ENCODE data around the gene DDT.

DDT gene

DNA sequence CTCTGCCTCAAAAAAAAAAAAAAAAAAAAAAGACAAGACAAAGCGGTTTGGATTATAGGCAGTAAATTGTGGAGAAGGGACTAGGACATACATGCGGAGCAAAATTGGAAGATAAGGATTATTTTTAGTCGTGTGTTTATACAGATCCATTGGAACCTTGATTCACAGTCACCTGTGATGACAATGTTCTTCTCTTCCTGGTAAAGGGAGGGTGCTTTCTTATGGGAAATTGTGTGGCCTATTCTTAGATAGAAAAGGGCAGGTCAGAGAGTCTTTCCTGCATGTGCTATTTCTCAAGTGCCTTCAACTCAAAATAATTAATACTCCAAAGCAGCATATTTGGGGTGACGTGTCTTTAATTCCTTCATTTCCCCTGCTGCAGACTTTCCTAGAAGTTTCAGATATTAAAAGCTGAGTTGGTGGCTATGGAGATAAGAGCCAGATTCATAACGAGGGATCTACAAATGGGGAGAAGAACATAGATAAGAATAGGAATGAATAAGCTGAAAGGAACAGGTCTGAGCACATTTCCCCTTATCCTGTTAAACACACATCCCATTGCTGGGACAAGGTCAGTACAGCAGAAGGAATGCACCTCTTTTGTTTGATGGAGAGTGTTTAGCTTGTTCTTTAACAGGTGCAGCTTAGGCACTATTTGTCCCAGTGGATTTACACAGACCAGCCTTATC, 35.8 kb downstream of the DDT start:
- Histone ChIP-seq H3K9ac (ENCODE audit: low read length) (no peak overlapping the region), H3K79me2 (ENCODE audit: insufficient read depth, low read length) (no peaks in the 10 kb centered on the region)

DNA sequence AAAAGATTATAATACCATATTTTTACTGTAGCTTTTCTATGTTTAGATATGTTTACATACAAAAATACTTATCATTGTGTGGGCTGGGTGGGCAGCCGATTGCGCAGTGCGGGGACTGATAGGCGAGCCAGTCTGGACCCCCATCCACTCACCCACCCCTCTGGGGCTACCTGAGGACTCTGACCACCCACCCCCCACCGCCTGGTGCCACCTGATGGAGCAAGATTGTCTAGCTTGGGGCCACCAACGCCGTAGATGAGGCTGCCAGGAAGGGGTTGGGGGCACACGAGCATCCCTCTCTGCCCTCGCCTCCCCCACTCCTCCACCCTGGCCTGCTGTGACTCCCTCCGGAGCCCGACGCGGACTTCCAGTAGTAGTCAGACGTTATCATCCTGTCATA, 47.7 kb downstream of the DDT start:
- no peak overlapping the region for H3K4me3 ChIP-seq (ENCODE audit: insufficient read depth, low read length, poor library complexity, severe bottlenecking)
- H3K9me3 ChIP-seq (ENCODE audit: insufficient read depth, low read length), result peaks cover 14% of the 10 kb centered on the region; the same call in 1 of the 2 replicates
- H3K9me2 ChIP-seq (replicated peaks; ENCODE audit: insufficient read depth, low read length), result no peaks in the 10 kb centered on the region
- H3K4me2 ChIP-seq (ENCODE audit: low read depth, low read length, poor library complexity, severe bottlenecking), result no peak overlapping the region
- H3K79me2 ChIP-seq (ENCODE audit: insufficient read depth, low read length), result no peaks in the 10 kb centered on the region
- H4K20me1 ChIP-seq (ENCODE audit: low read depth, low read length), result no peaks in the 10 kb centered on the region
- no peaks in the 10 kb centered on the region for H3F3A ChIP-seq (ENCODE audit: insufficient read depth)
- TF ChIP-seq CTCF (IDR thresholded peaks at IDR 0.05; ENCODE audit: insufficient read depth, low read length, poor library complexity, severe bottlenecking), result no peak
- TF ChIP-seq EZH2phosphoT487 (conservative IDR thresholded peaks at IDR 0.05; ENCODE audit: low read length), result no peak
- H3K27ac ChIP-seq (ENCODE audit: low read depth, low read length), result no peak overlapping the region
- no peak overlapping the region for H2AFZ ChIP-seq (ENCODE audit: low read depth, low read length, severe bottlenecking)
- H3K36me3 ChIP-seq (ENCODE audit: low read length), result peaks cover 9% of the 10 kb centered on the region; the same call in 1 of the 2 replicates
- no peaks in the 10 kb centered on the region for H3K27me3 ChIP-seq (ENCODE audit: low read length)
- H3K9ac ChIP-seq (ENCODE audit: low read length), result no peak overlapping the region

More for the DNA sequence above, 35.8 kb downstream of the DDT start:
- Histone ChIP-seq H3F3A (ENCODE audit: insufficient read depth) (no peaks in the 10 kb centered on the region), H3K27ac (ENCODE audit: low read depth, low read length) (no peak overlapping the region), H3K9me2 (replicated peaks; ENCODE audit: insufficient read depth, low read length) (no peaks in the 10 kb centered on the region), H3K27me3 (ENCODE audit: low read length) (no peaks in the 10 kb centered on the region), H3K4me2 (ENCODE audit: low read depth, low read length, poor library complexity, severe bottlenecking) (no peak overlapping the region), H4K20me1 (ENCODE audit: low read depth, low read length) (no peaks in the 10 kb centered on the region), H2AFZ (ENCODE audit: low read depth, low read length, severe bottlenecking) (no peak overlapping the region), H3K4me3 (ENCODE audit: insufficient read depth, low read length, poor library complexity, severe bottlenecking) (no peak overlapping the region), H3K36me3 (ENCODE audit: low read length) (no peaks in the 10 kb centered on the region), H3K9me3 (ENCODE audit: insufficient read depth, low read length) (no peaks in the 10 kb centered on the region)
- TF ChIP-seq EZH2phosphoT487 (conservative IDR thresholded peaks at IDR 0.05; ENCODE audit: low read length) (no peak), CTCF (IDR thresholded peaks at IDR 0.05; ENCODE audit: insufficient read depth, low read length, poor library complexity, severe bottlenecking) (no peak)

DNA sequence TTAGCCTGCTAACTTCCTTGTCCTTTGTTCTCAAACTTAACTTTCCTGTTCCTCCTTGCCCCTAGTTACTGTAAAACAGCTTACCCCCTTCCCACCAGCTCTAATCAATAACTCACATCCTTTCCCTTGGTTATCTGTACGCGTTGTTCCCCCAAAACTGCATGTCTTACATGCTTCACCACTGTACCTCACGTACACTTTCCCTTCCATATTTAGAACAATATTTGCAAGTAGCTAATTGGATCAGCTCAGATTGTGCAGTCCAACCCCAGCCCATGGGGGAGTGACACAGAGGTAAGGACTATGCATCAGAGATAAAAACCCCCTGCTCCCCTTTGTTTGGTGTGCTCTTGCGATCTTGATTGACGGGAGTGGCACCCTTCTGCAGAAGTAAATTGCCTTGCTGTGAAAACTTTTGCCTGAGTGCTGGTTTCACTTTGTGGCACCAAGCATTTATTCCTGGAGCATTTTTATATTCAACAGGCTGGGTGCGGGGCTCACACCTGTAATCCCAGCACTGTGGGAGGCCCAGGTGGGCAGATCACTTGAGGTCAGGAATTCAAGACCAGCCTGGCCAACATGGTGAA, 49.1 kb downstream of the DDT start:
- Histone ChIP-seq H2AFZ (ENCODE audit: low read depth, low read length, severe bottlenecking) (no peak overlapping the region), H3K27ac (ENCODE audit: low read depth, low read length) (no peak overlapping the region), H3K9me3 (ENCODE audit: insufficient read depth, low read length) (peaks cover 14% of the 10 kb centered on the region; the same call in 1 of the 2 replicates), H3K79me2 (ENCODE audit: insufficient read depth, low read length) (no peaks in the 10 kb centered on the region), H3K4me2 (ENCODE audit: low read depth, low read length, poor library complexity, severe bottlenecking) (no peak overlapping the region), H4K20me1 (ENCODE audit: low read depth, low read length) (no peaks in the 10 kb centered on the region), H3K9ac (ENCODE audit: low read length) (no peak overlapping the region), H3K36me3 (ENCODE audit: low read length) (0 out of 2 replicates have a peak, but pooled peaks cover 6% of the 10 kb centered on the region), H3F3A (ENCODE audit: insufficient read depth) (no peaks in the 10 kb centered on the region), H3K9me2 (replicated peaks; ENCODE audit: insufficient read depth, low read length) (no peaks in the 10 kb centered on the region), H3K4me3 (ENCODE audit: insufficient read depth, low read length, poor library complexity, severe bottlenecking) (no peak overlapping the region), H3K27me3 (ENCODE audit: low read length) (no peaks in the 10 kb centered on the region)
- TF ChIP-seq EZH2phosphoT487 (conservative IDR thresholded peaks at IDR 0.05; ENCODE audit: low read length), result no peak
- TF ChIP-seq CTCF (IDR thresholded peaks at IDR 0.05; ENCODE audit: insufficient read depth, low read length, poor library complexity, severe bottlenecking), result no peak

Data from SU-DHL-6 (cell line).